C4-2B (cell line): ENCODE results near the gene AUTS2.

Source experiments
- ZFX ChIP-seq: fragments of 450-650 bp; IDR thresholded peaks from 2 replicates; pipeline ENCODE4 v1.6.1; 2017
- TF ChIP-seq, protein P1 (sequence below): fragments of 450-650 bp; conservative IDR thresholded peaks from 2 replicates; pipeline ENCODE4 v1.5.1; 2017; ENCODE audit warnings: mild to moderate bottlenecking

DNA sequence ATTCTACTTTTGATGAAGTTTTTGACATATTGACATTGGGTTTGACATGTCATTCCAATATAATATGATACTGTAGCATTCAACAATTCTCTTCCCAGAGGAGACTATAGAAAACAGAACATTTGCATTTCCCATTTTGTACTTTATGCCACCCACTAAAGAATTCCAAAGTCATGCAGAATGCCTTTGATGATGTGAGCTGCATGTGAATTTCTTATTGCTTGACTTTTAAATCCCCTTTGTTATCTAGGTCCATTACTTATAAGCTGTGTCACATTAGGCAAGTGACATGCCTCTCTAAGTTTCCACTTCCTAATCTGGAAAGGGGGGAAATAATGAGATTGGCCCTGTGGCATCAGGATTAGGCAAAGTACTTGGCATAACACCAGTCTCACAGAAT lies 436.7 kb downstream of the AUTS2 start:
- TF ChIP-seq, protein P1, sequence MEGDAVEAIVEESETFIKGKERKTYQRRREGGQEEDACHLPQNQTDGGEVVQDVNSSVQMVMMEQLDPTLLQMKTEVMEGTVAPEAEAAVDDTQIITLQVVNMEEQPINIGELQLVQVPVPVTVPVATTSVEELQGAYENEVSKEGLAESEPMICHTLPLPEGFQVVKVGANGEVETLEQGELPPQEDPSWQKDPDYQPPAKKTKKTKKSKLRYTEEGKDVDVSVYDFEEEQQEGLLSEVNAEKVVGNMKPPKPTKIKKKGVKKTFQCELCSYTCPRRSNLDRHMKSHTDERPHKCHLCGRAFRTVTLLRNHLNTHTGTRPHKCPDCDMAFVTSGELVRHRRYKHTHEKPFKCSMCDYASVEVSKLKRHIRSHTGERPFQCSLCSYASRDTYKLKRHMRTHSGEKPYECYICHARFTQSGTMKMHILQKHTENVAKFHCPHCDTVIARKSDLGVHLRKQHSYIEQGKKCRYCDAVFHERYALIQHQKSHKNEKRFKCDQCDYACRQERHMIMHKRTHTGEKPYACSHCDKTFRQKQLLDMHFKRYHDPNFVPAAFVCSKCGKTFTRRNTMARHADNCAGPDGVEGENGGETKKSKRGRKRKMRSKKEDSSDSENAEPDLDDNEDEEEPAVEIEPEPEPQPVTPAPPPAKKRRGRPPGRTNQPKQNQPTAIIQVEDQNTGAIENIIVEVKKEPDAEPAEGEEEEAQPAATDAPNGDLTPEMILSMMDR, result no peak
- TF ChIP-seq ZFX, result no peak
